ENCODE measurements around the gene MYH14. TPM values are rescaled to one million over a fixed set of nuclear protein-coding genes. Genes with fewer than 3 reads are reported as not detected.
"Not testable (repeated sequence)": the region's sequence is repeated elsewhere in the genome, so short reads cannot be mapped to it uniquely, and the experiment has no call there.

Gene MYH14
- total RNA-seq, 1 experiment from 2014 or later: not detected

- ChIA-PET CTCF (no interaction called here), POLR2A (no interaction called here)
- no peak for DNase-seq (ENCODE audit: unreplicated experiment)
- no peaks in the 10 kb centered on the region for H3K4me1 Mint-ChIP-seq (ENCODE audit: insufficient read depth, unreplicated experiment)
- no TSS peak for BruUV-seq (replicated peaks)
- H3K4me3 Mint-ChIP-seq (ENCODE audit: unreplicated experiment): no peak overlapping the region
- peaks cover 37% of the 10 kb centered on the region for H3K27me3 Mint-ChIP-seq (ENCODE audit: insufficient read depth, unreplicated experiment)
- H3K9me3 Mint-ChIP-seq (ENCODE audit: unreplicated experiment): peaks cover 23% of the 10 kb centered on the region
- intact Hi-C loops (cut with micrococcal nuclease): no loop called here
- no peaks in the 10 kb centered on the region for H3K36me3 Mint-ChIP-seq (ENCODE audit: insufficient read depth, unreplicated experiment)
- H3K27ac Mint-ChIP-seq (ENCODE audit: low read depth, unreplicated experiment): no peak overlapping the region
- TF ChIP-seq CTCF (IDR thresholded peaks at IDR 0.05; ENCODE audit: unreplicated experiment): no peak
Observed at GRCh38 chr19:50333235-50333736, 129.9 kb downstream of the MYH14 start.

- ChIA-PET POLR2A (no interaction called here), CTCF (no interaction called here)
- peaks cover 37% of the 10 kb centered on the region for H3K27me3 Mint-ChIP-seq (ENCODE audit: insufficient read depth, unreplicated experiment)
- intact Hi-C loops (cut with micrococcal nuclease): no loop called here
- DNase-seq (ENCODE audit: unreplicated experiment): no peak
- H3K4me1 Mint-ChIP-seq (ENCODE audit: insufficient read depth, unreplicated experiment): no peaks in the 10 kb centered on the region
- no peak overlapping the region for H3K27ac Mint-ChIP-seq (ENCODE audit: low read depth, unreplicated experiment)
- no peak for TF ChIP-seq CTCF (IDR thresholded peaks at IDR 0.05; ENCODE audit: unreplicated experiment)
- H3K36me3 Mint-ChIP-seq (ENCODE audit: insufficient read depth, unreplicated experiment): no peaks in the 10 kb centered on the region
- no peak overlapping the region for H3K4me3 Mint-ChIP-seq (ENCODE audit: unreplicated experiment)
- peaks cover 23% of the 10 kb centered on the region for H3K9me3 Mint-ChIP-seq (ENCODE audit: unreplicated experiment)
- BruUV-seq (replicated peaks): no TSS peak
Observed at GRCh38 chr19:50333737-50334617, 130.6 kb downstream of the MYH14 start.

GRCh38 chr19:50334741-50335421, 131.5 kb downstream of the MYH14 start:
- Mint-ChIP-seq H3K36me3 (ENCODE audit: insufficient read depth, unreplicated experiment) (no peaks in the 10 kb centered on the region), H3K9me3 (ENCODE audit: unreplicated experiment) (peaks cover 16% of the 10 kb centered on the region), H3K27me3 (ENCODE audit: insufficient read depth, unreplicated experiment) (peaks cover 29% of the 10 kb centered on the region), H3K27ac (ENCODE audit: low read depth, unreplicated experiment) (no peak overlapping the region), H3K4me3 (ENCODE audit: unreplicated experiment) (no peak overlapping the region), H3K4me1 (ENCODE audit: insufficient read depth, unreplicated experiment) (no peaks in the 10 kb centered on the region)
- ChIA-PET CTCF (interaction anchor here (0.6 kb wide), 1 partner anchor 169 kb away, joined by 3 read pairs; no protein-coding TSS in a partner anchor), POLR2A (no interaction called here)
- no TSS peak for BruUV-seq (replicated peaks)
- intact Hi-C loops (cut with micrococcal nuclease): no loop called here
- no peak for TF ChIP-seq CTCF (IDR thresholded peaks at IDR 0.05; ENCODE audit: unreplicated experiment)
- no peak for DNase-seq (ENCODE audit: unreplicated experiment)

GRCh38 chr19:50337031-50337430, 133.6 kb downstream of the MYH14 start:
- intact Hi-C loops (cut with micrococcal nuclease); H3K27me3 Mint-ChIP-seq (ENCODE audit: insufficient read depth, unreplicated experiment); POLR2A ChIA-PET; H3K4me1 Mint-ChIP-seq (ENCODE audit: insufficient read depth, unreplicated experiment); H3K27ac Mint-ChIP-seq (ENCODE audit: low read depth, unreplicated experiment); H3K4me3 Mint-ChIP-seq (ENCODE audit: unreplicated experiment); DNase-seq (ENCODE audit: unreplicated experiment); BruUV-seq (replicated peaks); H3K36me3 Mint-ChIP-seq (ENCODE audit: insufficient read depth, unreplicated experiment): not testable (repeated sequence)
- H3K9me3 Mint-ChIP-seq (ENCODE audit: unreplicated experiment): peaks cover 10% of the 10 kb centered on the region
- CTCF ChIA-PET: interaction anchor here (0.6 to 2.3 kb wide), 3 partner anchors 11 to 1440 kb away, joined by 3 to 10 read pairs (median 5); no protein-coding TSS in a partner anchor
